SK-MEL-5 (cell line): ENCODE results near the gene PQBP1. TPM values are rescaled to one million over a fixed set of nuclear protein-coding genes. Genes with fewer than 3 reads are reported as not detected.

Experiments used
- DNase-seq: peaks from one replicate; pipeline ENCODE4 v3.0.0-alpha.2; 2016; ENCODE audit warnings: low read depth, low spot score
- in situ Hi-C: cut with HindIII; loops from 2 replicates; pipeline ENCODE4 v1.10.0; 2016; ENCODE audit warnings: low sequenced_read_pairs, high pct_unique_total_duplicates, low pct_unique_long_range_greater_than_20kb
- total RNA-seq: library from RNA; depleted of rRNA; stranded (reverse); fragments of >200 nt; shearing (Covaris generic); gene quantifications from 2 replicates; pipeline ENCODE4 v1.2.3, GENCODE V29; 2014; rRNA removed

Gene PQBP1
- total RNA-seq, 1 experiment from 2014 or later, result 50.3 TPM

- DNase-seq, result no peak
- in situ Hi-C loops, result no loop called here
Measured at GRCh38 chrX:48938721-48939425, 41.1 kb downstream of the PQBP1 start.

GRCh38 chrX:48939524-48940228, 41.9 kb downstream of the PQBP1 start:
- no peak for DNase-seq
- in situ Hi-C loops, result no loop called here

- in situ Hi-C loops, result no loop called here
- DNase-seq, result no peak
Measured at GRCh38 chrX:48940404-48940955, 42.8 kb downstream of the PQBP1 start.

GRCh38 chrX:48942895-48943294, 45.2 kb downstream of the PQBP1 start:
- no peak for DNase-seq
- in situ Hi-C loops, result no loop called here

- in situ Hi-C loops, result no loop called here
- peak; percentile 64 for DNase-seq
Measured at GRCh38 chrX:48945517-48946348, 48.0 kb downstream of the PQBP1 start.

- in situ Hi-C loops, result no loop called here
- DNase-seq, result no peak
Measured at GRCh38 chrX:48948589-48948988, 50.9 kb downstream of the PQBP1 start.

Other genes starting within 250 kb of the PQBP1 start
- gene WAS, start 214.1 kb upstream of the PQBP1 start, total RNA-seq, result 0.42 TPM in 1 of 2 replicates, not detected in the other
- 6.5 and 6.9 TPM in 2 replicates for gene SUV39H1, start 201.2 kb upstream of the PQBP1 start, total RNA-seq
- gene GLOD5, start 136.2 kb upstream of the PQBP1 start, total RNA-seq, result not detected in 2 replicates
- gene GATA1, start 111.3 kb upstream of the PQBP1 start, total RNA-seq, result not detected in 2 replicates
- 21.7 and 24.6 TPM in 2 replicates for gene HDAC6, start 95.9 kb upstream of the PQBP1 start, total RNA-seq
- gene ERAS, start 71.4 kb upstream of the PQBP1 start, total RNA-seq, result 0.40 TPM in 1 of 2 replicates, not detected in the other
- 29.5 and 35.2 TPM in 2 replicates for gene PCSK1N, start 62.3 kb upstream of the PQBP1 start, total RNA-seq
- 34.9 and 39.7 TPM in 2 replicates for gene TIMM17B, start 162 bp upstream of the PQBP1 start, total RNA-seq
- 27.9 and 31.0 TPM in 2 replicates for gene SLC35A2, start 13.7 kb downstream of the PQBP1 start, total RNA-seq
- gene PIM2, start 21.1 kb downstream of the PQBP1 start, total RNA-seq, result 8.6 and 9.8 TPM in 2 replicates
- 22.7 and 26.2 TPM in 2 replicates for gene OTUD5, start 59.7 kb downstream of the PQBP1 start, total RNA-seq
- 0.13 and 0.24 TPM in 2 replicates for gene KCND1, start 73.9 kb downstream of the PQBP1 start, total RNA-seq
- 16.6 and 17.0 TPM in 2 replicates for gene GRIPAP1, start 104.3 kb downstream of the PQBP1 start, total RNA-seq
- 17.0 and 20.0 TPM in 2 replicates for gene TFE3, start 145.4 kb downstream of the PQBP1 start, total RNA-seq
- 0.77 and 1.0 TPM in 2 replicates for gene CCDC120, start 161.1 kb downstream of the PQBP1 start, total RNA-seq
- gene PRAF2, start 176.1 kb downstream of the PQBP1 start, total RNA-seq, result 2.3 and 4.8 TPM in 2 replicates
- gene WDR45, start 182.0 kb downstream of the PQBP1 start, total RNA-seq, result 71.6 and 87.0 TPM in 2 replicates
- 29.0 and 31.2 TPM in 2 replicates for gene GPKOW, start 225.8 kb downstream of the PQBP1 start, total RNA-seq